PC-9 (cell line): ENCODE data around the gene CELF4. TPM values are rescaled to one million over a fixed set of nuclear protein-coding genes. Genes with fewer than 3 reads are reported as not detected.

ENCODE experiments used
- BruUV-seq: library from RNA; stranded (reverse); fragments of 400-500 nt; replicated peaks from 2 replicates; lab custom pipeline; 2021; lab: Mats Ljungman, UMichigan
- CTCF ChIA-PET: fragments of 300-600 bp; sonication (Branson Sonifier 250); formaldehyde crosslinking; loops from one replicate; lab custom pipeline; 2022; ENCODE audit warnings: antibody characterized with exemption; lab: Charles Lee
- POLR2A ChIA-PET: fragments of 300-600 bp; sonication (Branson Sonifier 250); formaldehyde crosslinking; loops from one replicate; lab custom pipeline; 2022; ENCODE audit warnings: antibody characterized with exemption; ENCODE audit not compliant: unreplicated experiment; lab: Charles Lee
- DNase-seq, 2 experiments: peaks; one replicate each; pipeline versions ENCODE4 v3.0.0 to v3.0.0-alpha.2; 2015 to 2022; ENCODE audit warnings: mixed read lengths in 1 of 2
- H2AFZ ChIP-seq: fragments of 200-600 bp; sonication (generic); 2 replicates; pipeline ENCODE4 v1.8.1; 2017; ENCODE audit warnings: antibody characterized with exemption
- H3F3A ChIP-seq: fragments of 200-600 bp; sonication (generic); 2 replicates; pipeline ENCODE4 v1.8.1; 2017; ENCODE audit warnings: antibody characterized with exemption, mild to moderate bottlenecking, low read depth; ENCODE audit not compliant: insufficient read depth
- H3K27ac ChIP-seq: fragments of 200-600 bp; sonication (generic); 2 replicates; pipeline ENCODE4 v1.6.1; 2016; ENCODE audit warnings: mixed run types
- H3K27me3 ChIP-seq: fragments of 200-600 bp; sonication (generic); 2 replicates; pipeline ENCODE4 v1.6.1; 2016; ENCODE audit warnings: low read depth, mixed run types; ENCODE audit not compliant: insufficient read depth
- H3K36me3 ChIP-seq: fragments of 200-600 bp; sonication (generic); 2 replicates; pipeline ENCODE4 v1.6.1; 2016; ENCODE audit warnings: low read depth, mixed run types
- H3K4me1 ChIP-seq: fragments of 200-600 bp; sonication (generic); replicated peaks from 2 replicates; pipeline ENCODE4 v1.6.1; 2016; ENCODE audit warnings: mixed run types; ENCODE audit not compliant: insufficient read depth
- H3K4me2 ChIP-seq: fragments of 200-600 bp; sonication (generic); 2 replicates; pipeline ENCODE4 v1.6.1; 2017; ENCODE audit warnings: mixed run types
- H3K4me3 ChIP-seq: fragments of 200-600 bp; sonication (generic); 2 replicates; pipeline ENCODE4 v1.6.1; 2016; ENCODE audit warnings: mixed run types
- H3K79me2 ChIP-seq: fragments of 200-600 bp; sonication (generic); 2 replicates; pipeline ENCODE4 v1.6.1; 2017; ENCODE audit warnings: low read depth, mixed run types
- H3K9me2 ChIP-seq: fragments of 200-600 bp; sonication (generic); 2 replicates; pipeline ENCODE4 v1.8.1; 2017; ENCODE audit warnings: mild to moderate bottlenecking; ENCODE audit not compliant: insufficient read depth
- H3K9me3 ChIP-seq: fragments of 200-600 bp; sonication (generic); 2 replicates; pipeline ENCODE4 v1.8.1; 2016; ENCODE audit warnings: low read depth; ENCODE audit not compliant: insufficient read depth
- H4K20me1 ChIP-seq: fragments of 200-600 bp; sonication (generic); 2 replicates; pipeline ENCODE4 v1.8.1; 2017; ENCODE audit not compliant: insufficient read depth
- EZH2 ChIP-seq: fragments of 200-600 bp; sonication (generic); IDR thresholded peaks from 2 replicates; pipeline ENCODE4 v1.8.0; 2017; ENCODE audit warnings: antibody characterized with exemption, low read depth
- intact Hi-C: fragments of 100-400 bp; cut with micrococcal nuclease; formaldehyde crosslinking; loops from one replicate; pipeline ENCODE4 v1.10.0; 2022; ENCODE audit not compliant: unreplicated experiment
- total RNA-seq: library from RNA; stranded (reverse); gene quantifications from 2 replicates; pipeline ENCODE4 v1.2.3, GENCODE V29; 2021
- TF ChIP-seq, protein P1 (sequence below): fragments of 200-600 bp; sonication (generic); conservative IDR thresholded peaks from 2 replicates; pipeline ENCODE4 v1.6.1; 2017; ENCODE audit warnings: mixed run types, antibody characterized with exemption, mild to moderate bottlenecking, moderate library complexity

Gene CELF4
- total RNA-seq, 1 experiment from 2014 or later: 1.2 TPM

DNA sequence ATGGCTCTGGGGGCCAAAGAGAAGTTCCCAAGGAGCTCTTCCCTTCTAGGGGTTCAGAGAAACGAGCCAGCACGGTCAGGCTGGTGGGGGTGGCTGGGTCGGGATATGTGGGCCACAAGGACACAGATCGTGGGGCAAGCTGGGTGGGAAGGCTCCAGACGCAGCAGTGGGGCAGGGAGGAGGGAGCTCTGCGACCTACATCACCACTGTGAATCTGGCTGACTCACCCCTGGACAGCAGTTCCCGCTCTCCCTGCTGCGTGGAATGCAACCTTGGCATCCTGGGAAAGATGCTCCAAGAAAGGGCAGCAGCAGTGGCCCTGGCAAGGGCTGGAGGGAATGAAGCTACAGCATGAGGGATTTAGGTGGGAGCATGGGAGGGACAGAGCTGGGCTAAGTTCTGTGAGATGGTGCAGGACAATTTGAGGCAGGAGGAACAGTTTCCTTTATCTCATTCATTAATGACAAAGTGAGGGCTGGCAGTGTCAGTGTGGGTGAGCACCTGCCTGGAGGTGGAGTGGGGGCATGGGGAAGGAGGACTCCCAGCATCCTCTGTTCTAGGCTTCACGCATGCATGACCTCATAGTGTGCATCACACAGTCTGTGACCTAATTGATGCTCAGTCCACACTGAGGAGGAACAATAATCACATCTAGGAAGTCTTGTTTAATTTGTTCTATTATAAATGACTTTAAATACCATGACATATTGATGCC, 25.0 kb downstream of the CELF4 start:
- no peaks in the 10 kb centered on the region for H3K79me2 ChIP-seq
- H3K9me2 ChIP-seq: no peaks in the 10 kb centered on the region
- DNase-seq: no peak
- no peaks in the 10 kb centered on the region for H3K4me1 ChIP-seq
- ChIA-PET POLR2A (no interaction called here), CTCF (no interaction called here)
- BruUV-seq: no TSS peak
- intact Hi-C loops: no loop called here
- no peaks in the 10 kb centered on the region for H3K36me3 ChIP-seq
- no peaks in the 10 kb centered on the region for H3F3A ChIP-seq
- TF ChIP-seq EZH2: no peak
- TF ChIP-seq, protein P1, sequence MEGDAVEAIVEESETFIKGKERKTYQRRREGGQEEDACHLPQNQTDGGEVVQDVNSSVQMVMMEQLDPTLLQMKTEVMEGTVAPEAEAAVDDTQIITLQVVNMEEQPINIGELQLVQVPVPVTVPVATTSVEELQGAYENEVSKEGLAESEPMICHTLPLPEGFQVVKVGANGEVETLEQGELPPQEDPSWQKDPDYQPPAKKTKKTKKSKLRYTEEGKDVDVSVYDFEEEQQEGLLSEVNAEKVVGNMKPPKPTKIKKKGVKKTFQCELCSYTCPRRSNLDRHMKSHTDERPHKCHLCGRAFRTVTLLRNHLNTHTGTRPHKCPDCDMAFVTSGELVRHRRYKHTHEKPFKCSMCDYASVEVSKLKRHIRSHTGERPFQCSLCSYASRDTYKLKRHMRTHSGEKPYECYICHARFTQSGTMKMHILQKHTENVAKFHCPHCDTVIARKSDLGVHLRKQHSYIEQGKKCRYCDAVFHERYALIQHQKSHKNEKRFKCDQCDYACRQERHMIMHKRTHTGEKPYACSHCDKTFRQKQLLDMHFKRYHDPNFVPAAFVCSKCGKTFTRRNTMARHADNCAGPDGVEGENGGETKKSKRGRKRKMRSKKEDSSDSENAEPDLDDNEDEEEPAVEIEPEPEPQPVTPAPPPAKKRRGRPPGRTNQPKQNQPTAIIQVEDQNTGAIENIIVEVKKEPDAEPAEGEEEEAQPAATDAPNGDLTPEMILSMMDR: no peak
- H2AFZ ChIP-seq: no peak overlapping the region
- H3K4me2 ChIP-seq: no peak overlapping the region
- no peak overlapping the region for H3K4me3 ChIP-seq
- H3K9me3 ChIP-seq: no peaks in the 10 kb centered on the region
- H4K20me1 ChIP-seq: no peaks in the 10 kb centered on the region
- H3K27me3 ChIP-seq: peaks cover 68% of the 10 kb centered on the region
- H3K27ac ChIP-seq: no peak overlapping the region

DNA sequence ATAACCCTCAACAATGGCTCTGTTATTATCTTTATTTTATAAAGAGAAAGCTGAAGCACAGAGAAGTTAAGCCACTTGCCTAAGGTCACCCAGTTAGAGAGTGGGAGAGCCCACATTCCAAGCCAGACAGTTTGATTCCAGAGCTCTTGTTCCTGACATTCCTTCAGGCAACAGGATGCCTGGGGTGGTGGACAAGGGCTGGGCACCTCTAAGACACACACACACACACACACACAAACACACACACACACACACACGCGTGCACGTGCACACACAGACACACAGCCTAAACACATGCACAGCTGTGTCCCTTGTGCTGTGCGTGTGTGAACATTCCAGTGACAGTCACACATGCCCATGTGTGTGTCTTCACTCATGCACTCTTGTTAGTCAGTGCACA, 26.4 kb downstream of the CELF4 start:
- H4K20me1 ChIP-seq: no peaks in the 10 kb centered on the region
- POLR2A ChIA-PET: no interaction called here
- H3K9me2 ChIP-seq: no peaks in the 10 kb centered on the region
- no peak overlapping the region for H2AFZ ChIP-seq
- no peaks in the 10 kb centered on the region for H3K36me3 ChIP-seq
- no TSS peak for BruUV-seq
- no peaks in the 10 kb centered on the region for H3K4me1 ChIP-seq
- peaks cover 69% of the 10 kb centered on the region for H3K27me3 ChIP-seq
- no peak overlapping the region for H3K4me2 ChIP-seq
- TF ChIP-seq, protein P1: no peak
- no peak for TF ChIP-seq EZH2
- DNase-seq: no peak
- H3K4me3 ChIP-seq: no peak overlapping the region
- intact Hi-C loops: loop anchor here (5.0 kb wide), 1 partner anchor 522 kb away; no protein-coding TSS in a partner anchor
- no peak overlapping the region for H3K27ac ChIP-seq
- H3K79me2 ChIP-seq: no peaks in the 10 kb centered on the region
- H3F3A ChIP-seq: no peaks in the 10 kb centered on the region
- CTCF ChIA-PET: interaction anchor here (0.7 kb wide), 1 partner anchor 834 kb away, joined by 3 read pairs; no protein-coding TSS in a partner anchor
- no peaks in the 10 kb centered on the region for H3K9me3 ChIP-seq

DNA sequence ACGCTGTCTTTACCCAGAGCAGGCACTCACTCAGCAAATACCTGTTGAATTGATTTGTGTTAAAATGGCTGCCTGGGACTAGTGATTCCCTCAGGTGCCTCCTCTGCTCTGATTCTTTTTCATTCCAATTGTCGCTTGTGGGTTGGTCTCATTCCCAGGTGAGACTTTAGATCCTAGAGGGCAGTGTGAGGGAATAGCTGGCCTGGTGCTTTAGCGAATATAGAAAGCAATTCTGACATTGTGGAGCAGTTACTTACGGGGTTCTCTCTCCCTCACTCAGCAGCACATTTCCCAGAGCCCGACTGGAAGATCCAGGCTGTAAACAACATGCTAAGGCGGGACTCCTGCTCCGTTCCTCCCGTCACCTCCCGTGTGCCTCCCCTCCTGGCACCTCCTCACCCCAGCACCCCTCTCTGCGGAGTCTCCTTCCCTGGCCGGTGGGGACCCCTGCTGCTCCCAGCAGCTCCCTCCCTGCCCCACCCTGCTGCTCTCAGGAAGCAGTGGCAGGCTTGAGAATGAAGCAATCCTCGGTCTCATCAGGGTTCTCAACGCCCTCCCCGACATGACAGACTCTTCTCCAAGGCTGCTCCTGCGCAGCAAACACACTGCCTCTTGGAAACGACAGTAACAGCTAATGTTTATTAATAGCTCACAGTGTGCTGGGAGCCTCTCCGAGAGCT, 26.9 kb downstream of the CELF4 start:
- no peak for DNase-seq
- H3K9me3 ChIP-seq: no peaks in the 10 kb centered on the region
- H3F3A ChIP-seq: no peaks in the 10 kb centered on the region
- no peaks in the 10 kb centered on the region for H3K79me2 ChIP-seq
- TF ChIP-seq, protein P1: no peak
- no peak for TF ChIP-seq EZH2
- peaks cover 68% of the 10 kb centered on the region for H3K27me3 ChIP-seq
- ChIA-PET POLR2A (no interaction called here), CTCF (interaction anchor here (0.7 kb wide), 1 partner anchor 835 kb away, joined by 3 read pairs; no protein-coding TSS in a partner anchor)
- H3K4me1 ChIP-seq: no peaks in the 10 kb centered on the region
- no peaks in the 10 kb centered on the region for H3K9me2 ChIP-seq
- H3K4me3 ChIP-seq: no peak overlapping the region
- intact Hi-C loops: loop anchor here (1.0 to 5.0 kb wide), 2 partner anchors 152 to 521 kb away; no protein-coding TSS in a partner anchor
- no peaks in the 10 kb centered on the region for H4K20me1 ChIP-seq
- H2AFZ ChIP-seq: no peak overlapping the region
- no TSS peak for BruUV-seq
- H3K36me3 ChIP-seq: no peaks in the 10 kb centered on the region
- H3K27ac ChIP-seq: no peak overlapping the region
- H3K4me2 ChIP-seq: no peak overlapping the region
